ENCODE data around the gene TNFAIP8.

DNA sequence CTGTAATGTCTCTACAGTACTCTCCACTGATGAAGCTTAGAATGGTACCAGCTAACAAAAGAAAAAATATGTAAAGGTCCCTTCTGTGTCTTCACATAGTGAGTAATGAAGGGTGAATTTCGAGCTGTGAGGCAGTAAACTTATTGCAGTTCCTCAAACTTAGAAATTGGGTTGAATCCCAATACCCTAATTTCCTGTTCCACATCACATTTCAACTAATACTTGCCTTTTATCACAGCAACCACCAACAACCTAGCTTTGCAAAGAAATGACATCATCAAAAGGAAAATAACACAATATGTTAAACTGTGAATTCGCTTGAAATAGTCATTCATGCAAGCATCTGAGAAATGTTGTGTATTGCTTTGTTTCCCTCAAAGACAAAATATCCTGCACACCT, 9.4 kb upstream of the TNFAIP8 start:
- no peak for TF ChIP-seq CEBPB (IDR thresholded peaks at IDR 0.05)
- TF ChIP-seq TAF1 (IDR thresholded peaks at IDR 0.05; ENCODE audit: low read depth) = no peak
- TF ChIP-seq CREB1 (IDR thresholded peaks at IDR 0.05; ENCODE audit: low read depth) = no peak
- no peak for TF ChIP-seq TEAD4 (IDR thresholded peaks at IDR 0.05)
- no peak for TF ChIP-seq FOXM1 (IDR thresholded peaks at IDR 0.05; ENCODE audit: borderline replicate concordance, low read depth)
- TF ChIP-seq, protein P1, sequence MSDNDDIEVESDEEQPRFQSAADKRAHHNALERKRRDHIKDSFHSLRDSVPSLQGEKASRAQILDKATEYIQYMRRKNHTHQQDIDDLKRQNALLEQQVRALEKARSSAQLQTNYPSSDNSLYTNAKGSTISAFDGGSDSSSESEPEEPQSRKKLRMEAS (IDR thresholded peaks at IDR 0.05) = no peak
- no peak for TF ChIP-seq EP300 (IDR thresholded peaks at IDR 0.05; ENCODE audit: borderline replicate concordance)
- no peak for TF ChIP-seq YY1 (IDR thresholded peaks at IDR 0.05; ENCODE audit: low read depth)
- no peak for TF ChIP-seq RAD21 (IDR thresholded peaks at IDR 0.05; ENCODE audit: low read depth)
